Glomerular visceral epithelial cell (primary cell): ENCODE data around the gene ADGRE2.
"Not testable (repeated sequence)": the region's sequence is repeated elsewhere in the genome, so short reads cannot be mapped to it uniquely, and the experiment has no call there.

Experiments used
- DNase-seq: peaks from one replicate; pipeline ENCODE4 v3.0.0-alpha.2; 2016; ENCODE audit errors: extremely low spot score

The ADGRE2 gene

DNA sequence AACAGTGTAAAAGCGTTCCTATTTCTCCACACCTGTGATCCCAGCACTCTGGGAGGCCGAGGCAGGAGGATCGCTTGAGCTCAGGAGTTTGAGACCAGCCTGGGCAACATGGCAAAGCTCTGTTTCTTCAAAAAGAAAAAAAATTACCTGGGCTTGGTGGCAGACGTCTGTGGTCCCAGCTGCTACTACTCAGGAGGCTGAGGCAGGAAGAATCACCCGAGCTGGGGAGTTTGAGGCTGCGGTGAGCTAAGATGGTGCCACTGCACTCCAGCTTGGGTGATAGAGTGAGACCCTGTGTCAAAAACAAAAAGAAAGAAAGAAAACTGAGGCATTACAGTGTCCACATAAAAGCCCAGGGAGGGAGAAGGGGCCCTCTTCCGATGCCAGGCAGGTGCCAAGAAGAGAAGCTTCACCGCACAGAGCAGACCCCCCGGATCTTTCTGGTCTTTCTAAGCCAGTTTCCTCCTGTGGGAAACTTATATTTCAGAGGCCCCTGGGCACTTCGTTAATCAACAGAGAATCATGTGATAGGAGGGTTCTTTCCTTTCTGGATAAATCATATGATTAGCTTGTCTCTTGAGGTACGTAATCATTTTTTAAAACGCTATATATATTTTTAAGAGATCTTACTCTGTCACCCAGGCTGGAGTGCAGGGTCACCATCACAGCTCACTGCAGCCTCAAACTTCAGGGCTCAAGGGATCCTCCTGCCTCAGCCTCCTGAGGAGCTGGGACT, at the start of gene ADGRE2:
Gene ADGRE2, minus strand, starts transcription at position 451 of the 736 bp plus-strand sequence. CDS start 1,804 bp downstream, outside the sequence.
- not testable (repeated sequence) for DNase-seq

DNA sequence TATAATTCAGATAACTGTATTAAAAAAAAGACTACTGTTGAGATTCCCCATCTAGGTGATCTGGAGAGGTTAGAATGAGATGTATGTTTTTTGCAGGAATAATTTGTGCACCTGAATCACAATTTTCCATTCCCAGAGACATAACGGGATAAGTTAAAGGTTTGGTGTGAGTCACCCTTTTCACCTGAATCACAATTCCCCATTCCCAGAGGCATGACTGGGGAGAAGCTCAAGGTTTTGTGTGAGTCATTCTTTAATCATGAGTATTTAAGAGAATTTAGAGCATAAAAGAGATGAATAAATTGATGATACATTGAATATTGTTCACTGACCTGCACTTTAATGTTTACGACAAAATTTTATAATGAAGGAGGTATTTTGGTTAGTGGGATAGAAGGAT, 47.6 kb upstream of the ADGRE2 start:
- no peak for DNase-seq

GRCh38 chr19:14821937-14822336, 43.6 kb upstream of the ADGRE2 start:
- no peak for DNase-seq

GRCh38 chr19:14818588-14818987, 40.2 kb upstream of the ADGRE2 start:
- DNase-seq: no peak

- no peak for DNase-seq
These were observed 38.7 kb upstream of the ADGRE2 start for GRCh38 chr19:14817052-14817451.

- DNase-seq: no peak
These were observed 36.8 kb upstream of the ADGRE2 start for GRCh38 chr19:14814982-14815652.

- DNase-seq: no peak
These were observed 31.1 kb upstream of the ADGRE2 start for GRCh38 chr19:14809272-14810057.

- DNase-seq: no peak
These were observed 26.4 kb upstream of the ADGRE2 start for GRCh38 chr19:14804765-14805164.

GRCh38 chr19:14798760-14799159, 20.4 kb upstream of the ADGRE2 start:
- no peak for DNase-seq

DNA sequence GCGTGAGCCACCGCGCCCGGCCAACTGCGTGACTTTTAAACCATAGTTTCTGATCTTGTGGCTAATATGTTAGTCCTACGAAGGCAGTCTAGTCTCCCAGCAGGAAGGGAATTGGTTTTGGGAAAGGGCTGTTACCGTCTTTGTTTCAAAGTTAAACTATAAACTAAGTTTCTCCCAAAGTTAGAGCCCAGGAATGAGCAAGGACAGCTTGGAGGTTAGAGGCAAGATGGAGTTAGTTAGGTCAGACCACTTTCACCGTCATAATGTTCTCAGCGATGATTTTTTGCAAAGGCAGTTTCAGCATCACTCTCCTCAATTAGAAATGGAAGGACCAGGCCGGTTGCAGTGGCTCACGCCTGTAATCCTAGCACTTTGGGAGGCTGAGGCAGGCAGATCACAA, 17.7 kb upstream of the ADGRE2 start:
- no peak for DNase-seq

DNA sequence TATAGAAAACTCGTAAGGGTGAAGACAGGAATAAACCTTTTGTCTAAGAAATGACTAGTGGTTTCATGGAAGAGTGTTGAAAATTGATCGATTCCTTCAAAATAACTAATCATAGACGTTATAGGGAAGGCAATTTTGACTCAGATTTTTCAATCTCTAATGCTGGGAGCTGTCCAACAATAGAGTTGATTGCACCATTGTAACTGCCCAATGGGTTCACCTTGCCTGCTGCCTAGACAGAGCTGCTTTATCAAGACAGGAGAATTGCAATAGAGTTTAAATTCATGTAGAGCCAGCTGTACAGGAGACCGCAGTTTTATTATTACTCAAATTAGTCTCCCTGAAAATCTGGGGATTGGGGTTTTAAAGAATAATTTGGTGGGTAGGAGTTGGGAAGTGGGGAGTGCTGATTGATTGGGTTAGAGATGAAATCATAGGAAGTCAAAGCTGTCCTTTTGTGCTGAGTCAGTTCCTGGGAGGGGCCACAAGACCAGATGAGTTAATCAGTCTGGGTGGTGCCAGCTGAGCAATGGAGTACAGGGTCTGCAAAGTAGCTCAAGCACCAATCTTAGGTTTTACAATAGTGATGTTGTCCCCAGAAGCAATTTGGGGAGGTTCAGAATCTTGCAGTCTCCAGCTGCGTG, 16.8 kb upstream of the ADGRE2 start:
- DNase-seq: no peak

GRCh38 chr19:14792250-14792649, 13.9 kb upstream of the ADGRE2 start:
- DNase-seq: not testable (repeated sequence)

DNA sequence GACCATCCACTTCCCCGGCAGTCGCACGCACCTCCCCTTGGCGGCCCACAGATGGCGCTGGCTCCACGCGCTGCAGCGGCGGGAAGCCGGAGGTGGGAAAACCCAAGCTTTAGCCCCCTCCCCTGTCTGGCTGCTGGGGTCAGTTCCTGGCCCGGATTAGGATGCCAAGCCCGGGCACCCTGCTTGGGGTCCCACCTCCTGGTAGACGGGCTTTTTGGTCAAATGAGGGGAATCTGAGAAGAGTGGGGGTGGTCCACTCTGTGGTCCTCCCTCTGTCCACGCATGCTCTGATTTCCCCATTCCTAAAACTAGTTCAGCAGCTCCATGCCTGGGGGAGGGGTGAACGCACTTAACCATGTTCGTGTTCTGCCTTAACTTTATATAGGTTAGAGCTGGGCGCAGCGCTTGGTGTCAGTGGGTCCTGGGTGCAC, 8.1 kb upstream of the ADGRE2 start:
- DNase-seq: no peak

- peak; percentile 69 for DNase-seq
These were observed 6.9 kb upstream of the ADGRE2 start for GRCh38 chr19:14785102-14785793.

- DNase-seq: peak; percentile 39
These were observed 6.4 kb upstream of the ADGRE2 start for GRCh38 chr19:14784730-14785101.

DNA sequence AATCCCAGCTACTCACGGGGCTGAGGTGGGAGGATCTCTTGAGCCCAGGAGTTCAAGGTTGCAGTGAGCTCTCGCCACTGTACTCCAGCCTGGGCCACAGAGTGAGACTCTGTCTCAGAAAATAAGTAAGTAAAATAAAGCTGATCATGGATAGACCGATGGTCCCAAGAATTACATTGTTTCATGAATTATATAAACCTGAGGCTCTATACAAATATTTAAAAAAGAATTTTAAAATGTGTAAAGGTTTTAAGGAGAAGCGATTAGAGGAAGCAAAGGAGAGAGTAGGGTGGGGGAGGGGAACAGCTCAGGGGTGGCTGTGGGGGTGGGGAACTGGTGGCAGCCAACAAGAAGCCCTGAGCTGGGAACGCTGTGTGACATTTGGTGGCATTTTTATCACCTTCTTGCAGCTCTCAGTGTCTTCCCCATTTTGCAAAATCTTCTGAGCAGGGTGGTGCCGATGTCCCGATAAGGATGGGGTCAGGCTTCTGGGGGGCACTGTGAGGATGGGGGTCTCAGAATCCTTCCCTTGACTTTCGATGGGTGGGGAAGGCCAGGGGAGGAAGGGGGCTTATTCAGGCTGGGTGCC, 5.1 kb upstream of the ADGRE2 start:
- DNase-seq: not testable (repeated sequence)

- DNase-seq: no peak
These were observed 4.5 kb upstream of the ADGRE2 start for GRCh38 chr19:14782626-14783409.

GRCh38 chr19:14781713-14782536, 3.6 kb upstream of the ADGRE2 start:
- not testable (repeated sequence) for DNase-seq

DNA sequence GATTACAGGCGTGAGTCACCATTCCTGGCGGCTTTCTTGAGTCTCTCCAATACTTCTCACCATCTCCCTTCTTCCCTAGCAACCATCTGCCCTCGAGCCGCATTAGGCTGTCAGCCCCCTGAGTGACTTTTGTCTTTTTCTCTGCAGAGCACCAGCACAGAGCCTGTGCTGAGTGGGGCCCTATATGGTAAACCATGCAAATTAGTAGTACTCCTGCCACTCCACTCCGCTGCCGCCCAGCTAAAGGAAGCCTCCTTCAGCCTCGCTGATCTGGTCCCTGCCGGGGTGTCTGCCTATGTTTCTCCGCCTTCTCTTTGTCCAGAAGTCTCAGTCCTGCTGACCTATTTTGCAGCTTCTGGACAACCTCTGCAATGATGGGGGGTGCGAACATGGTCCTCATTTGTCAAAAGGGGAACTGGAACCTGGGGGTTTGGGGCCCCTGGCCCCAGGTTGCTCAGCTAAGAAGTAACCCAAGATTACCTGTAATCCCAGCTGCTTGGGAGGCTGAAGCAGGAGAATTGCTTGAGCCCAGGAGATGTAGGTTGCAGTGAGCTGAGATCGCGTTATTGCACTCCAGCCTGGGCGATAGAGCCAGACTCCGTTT, 2.4 kb upstream of the ADGRE2 start:
- not testable (repeated sequence) for DNase-seq
